Muscle layer of duodenum (tissue), 2 donors: ENCODE data around the gene CDT1.

ENCODE experiments used
- H3K27ac ChIP-seq: one replicate; pipeline ENCODE4 v1.7.0; 2013; ENCODE audit warnings: mild to moderate bottlenecking, low read length
- H3K27me3 ChIP-seq: one replicate; pipeline ENCODE4 v1.7.0; 2013; ENCODE audit warnings: low read depth, mild to moderate bottlenecking, control low read depth, low read length
- H3K36me3 ChIP-seq, 2 donors: one replicate each; pipeline ENCODE4 v1.7.0; 2013; ENCODE audit warnings: low read length in 2 of 2, control low read depth in 1 of 2, mild to moderate bottlenecking in 1 of 2; ENCODE audit not compliant: insufficient read depth in 2 of 2, control insufficient read depth in 1 of 2
- H3K4me1 ChIP-seq, 2 donors: one replicate each; pipeline ENCODE4 v1.7.0; 2013; ENCODE audit warnings: low read length in 2 of 2, mild to moderate bottlenecking in 2 of 2, control low read depth in 1 of 2, moderate library complexity in 1 of 2; ENCODE audit not compliant: insufficient read depth in 2 of 2, control insufficient read depth in 1 of 2
- H3K4me3 ChIP-seq, 2 donors: one replicate each; pipeline ENCODE4 v1.7.0; 2013; ENCODE audit warnings: low read length in 2 of 2, low read depth in 1 of 2, mild to moderate bottlenecking in 1 of 2
- H3K9me3 ChIP-seq, 2 donors: one replicate each; pipeline ENCODE4 v1.7.0; 2013; ENCODE audit warnings: low read length in 2 of 2, control low read depth in 1 of 2, mild to moderate bottlenecking in 1 of 2; ENCODE audit not compliant: control insufficient read depth in 1 of 2
- donor health status: healthy.

Gene CDT1

DNA sequence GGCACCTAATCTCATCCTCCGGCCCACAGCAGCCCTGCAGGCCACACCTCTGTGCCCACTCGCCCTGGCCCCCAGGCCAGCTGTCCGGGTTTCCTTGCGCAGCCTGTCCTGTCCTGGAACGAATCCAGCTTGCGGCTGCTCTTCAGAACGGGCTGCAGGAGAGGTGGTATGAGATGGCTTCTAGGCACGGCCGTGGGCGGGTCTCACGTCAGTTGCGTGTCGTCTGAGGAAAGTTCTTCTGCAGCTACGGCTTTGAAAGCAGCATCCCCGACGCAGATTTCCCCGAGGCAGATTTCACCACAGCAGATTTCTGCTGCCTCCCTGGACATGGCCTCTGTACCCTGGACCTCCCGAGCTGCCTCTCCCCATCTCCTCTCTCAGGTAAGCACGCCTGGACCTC lies 35.0 kb downstream of the CDT1 start:
- no peaks in the 10 kb centered on the region for H3K9me3 ChIP-seq
- no peaks in the 10 kb centered on the region for H3K27me3 ChIP-seq
- H3K36me3 ChIP-seq = peaks cover 5 to 55% of the 10 kb centered on the region in 2 donors
- no peak overlapping the region for H3K4me3 ChIP-seq
- H3K4me1 ChIP-seq = no peaks in the 10 kb centered on the region
- H3K27ac ChIP-seq = no peak overlapping the region

- Histone ChIP-seq H3K4me1 (no peaks in the 10 kb centered on the region), H3K27me3 (no peaks in the 10 kb centered on the region), H3K4me3 (no peak overlapping the region), H3K9me3 (no peaks in the 10 kb centered on the region), H3K36me3 (peaks cover 5 to 55% of the 10 kb centered on the region in 2 donors), H3K27ac (no peak overlapping the region)
These were observed 35.5 kb downstream of the CDT1 start for GRCh38 chr16:88839026-88839529.

GRCh38 chr16:88839745-88840599 lies 36.4 kb downstream of the CDT1 start:
- peaks cover 5 to 53% of the 10 kb centered on the region in 2 donors for H3K36me3 ChIP-seq

DNA sequence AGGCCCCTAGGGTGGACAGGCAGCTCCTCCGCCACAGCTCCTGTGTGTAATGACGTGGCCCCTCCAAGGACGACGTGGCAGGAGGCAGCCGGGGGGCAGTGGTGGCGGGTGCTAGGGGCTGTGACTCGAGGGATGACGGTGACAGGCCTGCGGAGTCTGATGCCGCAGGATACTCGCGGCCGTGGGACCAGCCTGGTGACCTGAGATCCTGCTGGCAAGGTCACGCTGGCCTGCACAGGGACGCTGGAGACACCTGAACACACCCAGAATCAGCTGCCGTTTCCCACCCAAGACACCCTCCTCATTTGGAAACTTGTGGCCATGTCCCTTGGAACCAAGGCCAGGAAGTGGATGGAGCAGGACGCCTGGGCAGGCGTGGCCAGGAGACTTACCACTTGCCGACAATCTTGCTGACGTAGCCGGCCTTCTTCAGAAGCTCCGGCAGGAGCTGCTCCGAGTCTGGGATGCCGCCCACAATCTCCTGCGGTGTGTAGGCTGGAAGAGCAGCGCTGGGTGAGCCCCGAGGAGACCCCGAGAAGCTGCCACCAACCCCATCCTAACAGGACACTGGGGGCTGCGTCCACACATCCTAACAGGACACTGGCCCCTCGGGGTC lies 37.1 kb downstream of the CDT1 start:
- peaks cover 5 to 46% of the 10 kb centered on the region in 2 donors for H3K36me3 ChIP-seq
- H3K27ac ChIP-seq = no peak overlapping the region
- H3K27me3 ChIP-seq = no peaks in the 10 kb centered on the region

More at GRCh38 chr16:88839745-88840599, 36.4 kb downstream of the CDT1 start:
- H3K4me3 ChIP-seq = no peak overlapping the region
- H3K27me3 ChIP-seq = no peaks in the 10 kb centered on the region
- no peaks in the 10 kb centered on the region for H3K4me1 ChIP-seq
- H3K9me3 ChIP-seq = no peaks in the 10 kb centered on the region
- H3K27ac ChIP-seq = no peak overlapping the region

GRCh38 chr16:88841521-88842307 lies 38.1 kb downstream of the CDT1 start:
- no peak overlapping the region for H3K27ac ChIP-seq
- H3K4me1 ChIP-seq = no peaks in the 10 kb centered on the region
- no peak overlapping the region for H3K4me3 ChIP-seq
- H3K36me3 ChIP-seq = peaks cover 5 to 40% of the 10 kb centered on the region in 2 donors
- no peaks in the 10 kb centered on the region for H3K9me3 ChIP-seq
- H3K27me3 ChIP-seq = no peaks in the 10 kb centered on the region

More for the DNA sequence above, 37.1 kb downstream of the CDT1 start:
- Histone ChIP-seq H3K9me3 (no peaks in the 10 kb centered on the region), H3K4me1 (no peaks in the 10 kb centered on the region), H3K4me3 (no peak overlapping the region)

GRCh38 chr16:88842308-88842756 lies 38.7 kb downstream of the CDT1 start:
- no peaks in the 10 kb centered on the region for H3K27me3 ChIP-seq
- no peaks in the 10 kb centered on the region for H3K9me3 ChIP-seq
- no peak overlapping the region for H3K27ac ChIP-seq
- H3K36me3 ChIP-seq = peaks cover 5 to 39% of the 10 kb centered on the region in 2 donors
- no peak overlapping the region for H3K4me3 ChIP-seq
- H3K4me1 ChIP-seq = no peaks in the 10 kb centered on the region

DNA sequence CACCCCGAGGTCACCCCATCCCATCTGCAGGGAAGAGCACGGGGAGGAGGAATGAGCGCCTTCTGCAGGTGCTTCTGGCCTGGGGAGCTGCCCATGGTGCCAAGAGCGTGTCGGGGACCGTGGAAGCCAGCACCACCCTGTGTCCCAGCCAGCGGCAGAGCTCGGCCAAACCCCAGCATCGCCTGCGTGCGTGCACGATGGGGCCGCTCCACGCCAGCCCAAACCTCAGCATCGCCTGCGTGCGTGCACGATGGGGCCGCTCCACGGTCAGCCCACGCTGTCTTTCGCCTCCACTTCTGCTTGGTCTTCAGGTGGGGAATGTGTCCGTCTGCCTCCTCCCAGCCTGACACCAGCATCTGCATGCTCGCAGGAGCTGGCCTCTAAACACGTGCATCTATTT lies 39.2 kb downstream of the CDT1 start:
- Histone ChIP-seq H3K4me3 (no peak overlapping the region), H3K27me3 (no peaks in the 10 kb centered on the region), H3K36me3 (peaks cover 5 to 35% of the 10 kb centered on the region in 2 donors), H3K9me3 (no peaks in the 10 kb centered on the region), H3K27ac (no peak overlapping the region), H3K4me1 (no peaks in the 10 kb centered on the region)

DNA sequence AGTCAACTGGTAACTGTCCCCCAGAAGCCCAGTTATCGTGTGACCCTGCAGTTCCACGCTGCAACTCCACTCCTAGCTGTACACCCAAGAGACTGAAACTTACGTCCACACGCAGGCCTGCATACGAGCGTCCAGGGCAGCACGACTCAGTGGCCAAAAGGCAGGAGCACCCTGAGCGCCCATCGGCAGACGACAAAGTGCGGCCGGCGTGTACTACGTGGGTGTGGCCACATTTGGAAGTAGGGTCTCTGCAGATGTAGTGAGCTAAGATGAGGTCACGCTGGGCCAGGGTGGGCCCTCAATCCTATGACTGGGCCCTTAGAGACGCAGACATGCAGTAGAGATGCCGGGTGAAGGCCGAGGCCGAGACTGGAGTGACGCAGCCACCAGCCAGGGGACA lies 39.7 kb downstream of the CDT1 start:
- Histone ChIP-seq H3K27me3 (no peaks in the 10 kb centered on the region), H3K36me3 (peaks cover 5 to 31% of the 10 kb centered on the region in 2 donors), H3K27ac (no peak overlapping the region), H3K9me3 (no peaks in the 10 kb centered on the region), H3K4me3 (no peak overlapping the region), H3K4me1 (no peaks in the 10 kb centered on the region)

DNA sequence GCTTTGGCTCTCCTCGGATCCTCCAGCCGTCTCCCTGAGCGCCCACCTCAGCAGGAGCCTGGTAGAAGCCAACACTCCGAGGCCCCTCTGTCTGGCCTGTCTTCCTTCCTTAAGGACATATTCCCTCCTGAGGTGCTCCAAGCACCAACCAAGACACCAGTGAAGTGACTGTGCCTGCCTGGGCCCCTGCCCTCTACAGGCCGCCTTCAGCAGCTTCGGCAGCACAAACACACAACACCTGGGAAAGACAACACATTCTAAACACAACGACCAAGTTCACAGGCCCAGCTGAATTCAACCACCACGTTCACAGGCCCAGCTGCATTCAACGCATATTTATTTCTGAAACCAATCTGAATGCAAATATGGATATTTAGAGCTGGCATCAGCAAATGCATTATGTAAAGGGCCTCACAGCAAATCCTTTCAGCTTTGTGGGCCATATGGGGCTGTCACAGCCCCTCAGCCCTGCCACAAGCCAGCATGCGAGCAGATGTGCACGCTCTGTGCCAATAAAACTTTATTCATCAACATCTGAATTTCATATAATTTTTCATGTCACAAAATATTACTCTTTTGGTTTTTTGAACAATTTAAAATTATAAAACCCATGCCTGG lies 40.9 kb downstream of the CDT1 start:
- Histone ChIP-seq H3K27me3 (no peaks in the 10 kb centered on the region), H3K36me3 (peaks cover 5 to 21% of the 10 kb centered on the region in 2 donors), H3K4me3 (no peak overlapping the region), H3K4me1 (no peaks in the 10 kb centered on the region), H3K27ac (no peak overlapping the region), H3K9me3 (no peaks in the 10 kb centered on the region)

GRCh38 chr16:88846088-88846487 lies 42.5 kb downstream of the CDT1 start:
- Histone ChIP-seq H3K4me3 (no peak overlapping the region), H3K27ac (no peak overlapping the region), H3K27me3 (no peaks in the 10 kb centered on the region), H3K9me3 (no peaks in the 10 kb centered on the region), H3K4me1 (no peaks in the 10 kb centered on the region), H3K36me3 (peaks cover 0 to 6% of the 10 kb centered on the region in 2 donors)
